SK-N-SH treated with all-trans-retinoic acid at 6 μM for 48 hours (cell line): ENCODE results near the gene KCNE5.

ENCODE experiments used
- ARNTL ChIP-seq: fragments of 450-650 bp; formaldehyde crosslinking; IDR thresholded peaks from 2 replicates; pipeline ENCODE4 v1.5.0; 2020; ENCODE audit warnings: low read depth, mild to moderate bottlenecking, moderate library complexity, borderline replicate concordance
- OSR1 ChIP-seq: fragments of 250-450 bp; sonication (Bioruptor Pico); IDR thresholded peaks from 2 replicates; pipeline ENCODE4 v1.8.0; 2022; ENCODE audit warnings: moderate library complexity, mild to moderate bottlenecking, inconsistent platforms
- ZNF70 ChIP-seq: fragments of 450-650 bp; formaldehyde crosslinking; IDR thresholded peaks from 2 replicates; pipeline ENCODE4 v1.5.0; 2020; ENCODE audit warnings: mild to moderate bottlenecking, moderate library complexity
- TF ChIP-seq, protein P1 (sequence below): fragments of 250-450 bp; sonication (Bioruptor Pico); IDR thresholded peaks from 2 replicates; pipeline ENCODE4 v1.8.0; 2020; ENCODE audit warnings: mild to moderate bottlenecking, moderate library complexity, borderline replicate concordance

DNA sequence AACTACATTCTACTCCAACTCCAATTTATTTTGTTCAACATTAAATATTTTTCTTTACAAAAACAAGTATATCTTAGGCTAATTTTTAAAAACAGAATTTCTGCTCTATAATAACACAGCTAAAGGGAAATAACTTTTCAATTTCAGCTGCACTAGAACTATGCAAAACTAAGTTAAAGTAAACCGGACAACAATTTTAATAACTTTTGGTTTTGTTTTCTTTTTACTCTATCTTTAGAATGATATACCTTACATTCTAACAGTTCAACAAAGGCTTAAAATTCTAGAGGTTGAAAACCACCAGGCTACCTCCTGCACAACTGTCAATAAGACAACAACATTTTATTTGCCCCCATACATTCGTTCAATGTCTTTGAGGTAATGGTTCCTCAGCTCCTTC is 18.7 kb upstream of the KCNE5 start:
- no peak for TF ChIP-seq ZNF70 (CRISPR knock-in tag)
- TF ChIP-seq, protein P1, sequence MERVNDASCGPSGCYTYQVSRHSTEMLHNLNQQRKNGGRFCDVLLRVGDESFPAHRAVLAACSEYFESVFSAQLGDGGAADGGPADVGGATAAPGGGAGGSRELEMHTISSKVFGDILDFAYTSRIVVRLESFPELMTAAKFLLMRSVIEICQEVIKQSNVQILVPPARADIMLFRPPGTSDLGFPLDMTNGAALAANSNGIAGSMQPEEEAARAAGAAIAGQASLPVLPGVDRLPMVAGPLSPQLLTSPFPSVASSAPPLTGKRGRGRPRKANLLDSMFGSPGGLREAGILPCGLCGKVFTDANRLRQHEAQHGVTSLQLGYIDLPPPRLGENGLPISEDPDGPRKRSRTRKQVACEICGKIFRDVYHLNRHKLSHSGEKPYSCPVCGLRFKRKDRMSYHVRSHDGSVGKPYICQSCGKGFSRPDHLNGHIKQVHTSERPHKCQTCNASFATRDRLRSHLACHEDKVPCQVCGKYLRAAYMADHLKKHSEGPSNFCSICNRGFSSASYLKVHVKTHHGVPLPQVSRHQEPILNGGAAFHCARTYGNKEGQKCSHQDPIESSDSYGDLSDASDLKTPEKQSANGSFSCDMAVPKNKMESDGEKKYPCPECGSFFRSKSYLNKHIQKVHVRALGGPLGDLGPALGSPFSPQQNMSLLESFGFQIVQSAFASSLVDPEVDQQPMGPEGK (CRISPR knock-in tag): no peak
- no peak for TF ChIP-seq OSR1 (CRISPR knock-in tag)
- TF ChIP-seq ARNTL: no peak
